GM19438 (cell line): Measurements from ENCODE around the gene SRGAP2B.
"Not testable (repeated sequence)": the region's sequence is repeated elsewhere in the genome, so short reads cannot be mapped to it uniquely, and the experiment has no call there.

Experiments
- ATAC-seq: cut with Tn5 transposase; IDR thresholded peaks from one replicate; pipeline ENCODE4 v1.9.1; 2021; ENCODE audit warnings: low read depth; ENCODE audit not compliant: unreplicated experiment

The SRGAP2B gene

GRCh38 chr1:145093517-145094149 lies 1.5 kb downstream of the SRGAP2B start:
- ATAC-seq = not testable (repeated sequence)

GRCh38 chr1:145082483-145083255 lies 12.5 kb downstream of the SRGAP2B start:
- ATAC-seq = not testable (repeated sequence)

GRCh38 chr1:145080193-145080592 lies 14.9 kb downstream of the SRGAP2B start:
- not testable (repeated sequence) for ATAC-seq

- ATAC-seq = not testable (repeated sequence)
These were observed 15.4 kb downstream of the SRGAP2B start for GRCh38 chr1:145079737-145080136.

- not testable (repeated sequence) for ATAC-seq
These were observed 16.2 kb downstream of the SRGAP2B start for GRCh38 chr1:145078787-145079370.

- not testable (repeated sequence) for ATAC-seq
These were observed 17.0 kb downstream of the SRGAP2B start for GRCh38 chr1:145077872-145078786.

- not testable (repeated sequence) for ATAC-seq
These were observed 18.3 kb downstream of the SRGAP2B start for GRCh38 chr1:145076877-145077276.

GRCh38 chr1:145074021-145074559 lies 21.0 kb downstream of the SRGAP2B start:
- ATAC-seq = not testable (repeated sequence)

GRCh38 chr1:145071569-145071968 lies 23.6 kb downstream of the SRGAP2B start:
- not testable (repeated sequence) for ATAC-seq

GRCh38 chr1:145066486-145066885 lies 28.6 kb downstream of the SRGAP2B start:
- ATAC-seq = not testable (repeated sequence)

- ATAC-seq = not testable (repeated sequence)
These were observed 29.8 kb downstream of the SRGAP2B start for GRCh38 chr1:145065194-145065826.

- ATAC-seq = not testable (repeated sequence)
These were observed 31.0 kb downstream of the SRGAP2B start for GRCh38 chr1:145063941-145064648.

GRCh38 chr1:145063285-145063684 lies 31.8 kb downstream of the SRGAP2B start:
- ATAC-seq = not testable (repeated sequence)

GRCh38 chr1:145058184-145058583 lies 36.9 kb downstream of the SRGAP2B start:
- ATAC-seq = not testable (repeated sequence)

GRCh38 chr1:145055217-145055760 lies 39.8 kb downstream of the SRGAP2B start:
- ATAC-seq = peak; percentile 100

- not testable (repeated sequence) for ATAC-seq
These were observed 41.7 kb downstream of the SRGAP2B start for GRCh38 chr1:145053428-145053827.

- not testable (repeated sequence) for ATAC-seq
These were observed 42.9 kb downstream of the SRGAP2B start for GRCh38 chr1:145052019-145052776.
